ENCODE results near the gene NXNL1.
"Not testable (repeated sequence)": the region's sequence is repeated elsewhere in the genome, so short reads cannot be mapped to it uniquely, and the experiment has no call there.

DNA sequence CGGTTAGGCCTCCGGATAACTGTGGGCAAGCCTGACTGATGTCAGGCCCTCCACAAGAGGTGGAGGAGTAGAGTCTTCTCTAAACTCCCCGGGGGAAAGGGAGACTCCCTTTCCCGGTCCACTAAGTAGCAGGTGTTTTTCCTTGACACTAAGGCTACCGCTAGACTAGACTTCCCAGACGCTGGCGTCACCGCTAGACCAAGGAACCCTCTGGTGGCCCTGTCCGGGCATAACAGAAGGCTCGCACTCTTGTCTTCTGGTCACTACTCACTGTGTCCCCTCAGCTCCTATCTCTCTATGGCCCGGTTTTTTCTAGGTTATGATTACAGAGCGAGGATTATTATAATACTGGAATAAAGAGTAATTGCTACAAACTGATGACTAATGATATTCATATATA lies 38.3 kb upstream of the NXNL1 start:
- TF ChIP-seq POLR2AphosphoS5 (IDR thresholded peaks at IDR 0.05) = not testable (repeated sequence)
- TF ChIP-seq, protein P1, sequence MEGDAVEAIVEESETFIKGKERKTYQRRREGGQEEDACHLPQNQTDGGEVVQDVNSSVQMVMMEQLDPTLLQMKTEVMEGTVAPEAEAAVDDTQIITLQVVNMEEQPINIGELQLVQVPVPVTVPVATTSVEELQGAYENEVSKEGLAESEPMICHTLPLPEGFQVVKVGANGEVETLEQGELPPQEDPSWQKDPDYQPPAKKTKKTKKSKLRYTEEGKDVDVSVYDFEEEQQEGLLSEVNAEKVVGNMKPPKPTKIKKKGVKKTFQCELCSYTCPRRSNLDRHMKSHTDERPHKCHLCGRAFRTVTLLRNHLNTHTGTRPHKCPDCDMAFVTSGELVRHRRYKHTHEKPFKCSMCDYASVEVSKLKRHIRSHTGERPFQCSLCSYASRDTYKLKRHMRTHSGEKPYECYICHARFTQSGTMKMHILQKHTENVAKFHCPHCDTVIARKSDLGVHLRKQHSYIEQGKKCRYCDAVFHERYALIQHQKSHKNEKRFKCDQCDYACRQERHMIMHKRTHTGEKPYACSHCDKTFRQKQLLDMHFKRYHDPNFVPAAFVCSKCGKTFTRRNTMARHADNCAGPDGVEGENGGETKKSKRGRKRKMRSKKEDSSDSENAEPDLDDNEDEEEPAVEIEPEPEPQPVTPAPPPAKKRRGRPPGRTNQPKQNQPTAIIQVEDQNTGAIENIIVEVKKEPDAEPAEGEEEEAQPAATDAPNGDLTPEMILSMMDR (IDR thresholded peaks at IDR 0.05) = not testable (repeated sequence)

Data from stomach (tissue), 4 donors.